Gastroesophageal sphincter (tissue), 3 donors: ENCODE results near the gene NINL.

Experiments
- CTCF ChIP-seq, 4 experiments: fragments of 200-600 bp in 2 of 4; fragments of 450-650 bp in 2 of 4; sonication (generic) in 1 of 4; IDR thresholded peaks; one replicate each; pipeline ENCODE4 v1.5.1; 2017 to 2019; ENCODE audit warnings: antibody characterized with exemption in 4 of 4, mild to moderate bottlenecking in 2 of 4, moderate library complexity in 2 of 4
- EP300 ChIP-seq: sonication (generic); formaldehyde crosslinking; IDR thresholded peaks from one replicate; pipeline ENCODE4 v1.6.1; 2017; ENCODE audit warnings: antibody characterized with exemption, mild to moderate bottlenecking
- POLR2A ChIP-seq, 2 donors: fragments of 450-650 bp; IDR thresholded peaks; one replicate each; pipeline ENCODE4 v1.6.1; 2017; ENCODE audit warnings: antibody characterized with exemption in 2 of 2, mild to moderate bottlenecking in 2 of 2, moderate library complexity in 1 of 2
- POLR2AphosphoS5 ChIP-seq: sonication (generic); formaldehyde crosslinking; IDR thresholded peaks from one replicate; pipeline ENCODE4 v1.6.1; 2017; ENCODE audit warnings: antibody characterized with exemption

DNA sequence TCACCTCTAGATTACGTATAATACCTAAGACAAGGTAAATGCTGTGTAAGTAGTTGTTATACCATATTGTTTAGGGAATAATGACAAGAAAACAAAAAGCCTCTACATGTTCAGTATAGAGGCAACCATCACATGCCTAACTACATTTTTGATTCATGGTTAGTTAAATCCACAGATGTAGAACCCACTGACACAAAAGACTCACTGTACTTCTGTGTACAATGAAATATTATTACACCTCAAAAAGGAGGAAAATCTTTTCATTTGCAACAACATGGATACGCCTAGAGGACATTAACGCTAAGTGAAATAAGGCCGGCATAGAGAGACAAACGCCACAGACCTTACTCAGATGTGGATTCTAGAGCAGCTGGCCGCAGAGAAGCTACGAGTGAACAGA, 50.5 kb downstream of the NINL start:
- no peak for TF ChIP-seq CTCF (IDR thresholded peaks at IDR 0.05)
- TF ChIP-seq POLR2A (IDR thresholded peaks at IDR 0.05), result no peak
- no peak for TF ChIP-seq EP300
- no peak for TF ChIP-seq POLR2AphosphoS5
